K562 (cell line): ENCODE results near the gene IL34. TPM values are rescaled to one million over a fixed set of nuclear protein-coding genes. Genes with fewer than 3 reads are reported as not detected.

Experiments
- ATAC-seq: fragments of 200-7000 bp; cut with Tn5 transposase; 3 replicates; pipeline ENCODE4 v1.9.1; 2020; ENCODE audit warnings: moderate library complexity
- BruUV-seq: library from RNA; stranded (reverse); fragments of 400-500 nt; replicated peaks from 2 replicates; lab custom pipeline; 2021; lab: Mats Ljungman, UMichigan
- CTCF ChIA-PET: fragments of 300-600 bp; formaldehyde crosslinking; extraction: SDS; loops from one replicate; lab custom pipeline; 2021; ENCODE audit warnings: low intra/inter-chr PET ratio; lab: Yijun Ruan, JAX
- POLR2A ChIA-PET: fragments of 300-600, 350-650 bp; sonication (Branson Sonifier 250); formaldehyde crosslinking; extraction: SDS; loops from one replicate; lab custom pipeline; 2021; ENCODE audit warnings: antibody characterized with exemption, inconsistent platforms; lab: Yijun Ruan, JAX
- DNase-seq, 4 experiments: peaks; one replicate each; pipeline versions ENCODE4 v3.0.0 to v3.0.0-alpha.2; 2011 to 2018; ENCODE audit warnings: low spot score in 3 of 4, mixed read lengths in 3 of 4; ENCODE audit errors: extremely low read depth in 1 of 4
- FAIRE-seq: peaks from 2 replicates; lab custom pipeline; 2011; peaks lifted over from hg19 to GRCh38; lab: Jason Lieb, UNC
- H2AFZ ChIP-seq: 2 replicates; pipeline ENCODE4 v1.6.0; 2011; ENCODE audit warnings: low read depth, low read length, control low read depth, inconsistent platforms
- H3K27ac ChIP-seq: fragments of 200-600 bp; 3 replicates; pipeline ENCODE4 v1.8.0; 2011; ENCODE audit warnings: low read depth, mild to moderate bottlenecking, control low read depth, inconsistent platforms, low read length, moderate library complexity, mixed read lengths; ENCODE audit errors: extremely low read depth
- H3K27me3 ChIP-seq, 2 experiments: fragments of 300-600 bp in 1 of 2; 2 replicates in 1 of 2; 3 replicates in 1 of 2; pipeline versions ENCODE4 v1.6.0 to v1.8.0; 2011; ENCODE audit warnings: inconsistent platforms in 2 of 2, low read length in 2 of 2, mild to moderate bottlenecking in 1 of 2, mixed read lengths in 1 of 2, moderate library complexity in 1 of 2; ENCODE audit not compliant: control insufficient read depth in 2 of 2, insufficient read depth in 2 of 2
- H3K36me3 ChIP-seq: fragments of 300-600 bp; 3 replicates; pipeline ENCODE4 v1.8.0; 2011; ENCODE audit warnings: mild to moderate bottlenecking, low read length, inconsistent platforms; ENCODE audit not compliant: control insufficient read depth, insufficient read depth
- H3K4me1 ChIP-seq, 2 experiments: fragments of 200-600 bp in 1 of 2; replicated peaks in 1 of 2; 2 replicates in 1 of 2; 3 replicates in 1 of 2; pipeline versions ENCODE4 v1.5.1 to v1.8.0; 2011; ENCODE audit warnings: inconsistent platforms in 2 of 2, low read length in 2 of 2, mild to moderate bottlenecking in 1 of 2, mixed read lengths in 1 of 2, moderate library complexity in 1 of 2; ENCODE audit not compliant: control insufficient read depth in 2 of 2, insufficient read depth in 2 of 2
- H3K4me2 ChIP-seq: 2 replicates; pipeline ENCODE4 v1.6.1; 2011; ENCODE audit warnings: low read length, control low read depth, inconsistent platforms, mixed read lengths; ENCODE audit not compliant: insufficient read depth
- H3K4me3 ChIP-seq: fragments of 200-600 bp; sonication (generic), shearing (Covaris generic); 2 replicates; pipeline ENCODE4 v1.5.1; 2016; ENCODE audit warnings: control low read depth, inconsistent platforms
- H3K79me2 ChIP-seq: fragments of 200-600 bp; 3 replicates; pipeline ENCODE4 v1.8.0; 2011; ENCODE audit warnings: low read length, inconsistent platforms; ENCODE audit not compliant: control insufficient read depth, insufficient read depth
- H3K9ac ChIP-seq, 2 experiments: 2 replicates each; pipeline versions ENCODE4 v1.6.0 to v1.6.1; 2011; ENCODE audit warnings: low read depth in 2 of 2, low read length in 2 of 2, control low read depth in 1 of 2, inconsistent platforms in 1 of 2, mild to moderate bottlenecking in 1 of 2, mixed read lengths in 1 of 2; ENCODE audit not compliant: insufficient read depth in 1 of 2
- H3K9me1 ChIP-seq: one replicate; pipeline ENCODE4 v1.6.0; 2011; ENCODE audit warnings: inconsistent platforms, mild to moderate bottlenecking, low read length, moderate library complexity; ENCODE audit not compliant: control insufficient read depth, insufficient read depth
- H3K9me3 ChIP-seq: replicated peaks from 2 replicates; pipeline ENCODE4 v1.5.1; 2011; ENCODE audit warnings: low read depth, low read length, inconsistent platforms; ENCODE audit not compliant: control insufficient read depth, insufficient read depth
- H4K20me1 ChIP-seq: replicated peaks from 2 replicates; pipeline ENCODE4 v1.6.1; 2011; ENCODE audit warnings: low read length, inconsistent platforms, mixed read lengths; ENCODE audit not compliant: control insufficient read depth, insufficient read depth
- CHD2 ChIP-seq: IDR thresholded peaks from 2 replicates; pipeline ENCODE4 v1.6.1; 2011; ENCODE audit warnings: low read depth, low read length
- ELK1 ChIP-seq: sonication (generic); formaldehyde crosslinking; IDR thresholded peaks from 2 replicates; pipeline ENCODE4 v1.8.1; 2022; ENCODE audit warnings: missing genetic modification reagents
- NKRF ChIP-seq: fragments of 450-650 bp; IDR thresholded peaks from 2 replicates; pipeline ENCODE4 v1.6.1; 2016; ENCODE audit warnings: borderline replicate concordance
- RCOR1 ChIP-seq, 2 experiments: IDR thresholded peaks; 2 replicates each; pipeline ENCODE4 v1.6.1; 2012; ENCODE audit warnings: low read depth in 2 of 2, low read length in 2 of 2, borderline replicate concordance in 1 of 2, improper control_type of control experiment in 1 of 2
- RREB1 ChIP-seq: fragments of 250-450 bp; sonication (Bioruptor Pico); IDR thresholded peaks from 2 replicates; pipeline ENCODE4 v1.4.0; 2020
- YY1 ChIP-seq, 3 experiments: IDR thresholded peaks; 2 replicates each; pipeline ENCODE4 v1.6.1; 2011; ENCODE audit warnings: low read length in 2 of 3, mild to moderate bottlenecking in 2 of 3, moderate library complexity in 2 of 3, borderline replicate concordance in 1 of 3, control low read depth in 1 of 3, low read depth in 1 of 3; ENCODE audit not compliant: insufficient read depth in 3 of 3, insufficient replicate concordance in 2 of 3, control insufficient read depth in 1 of 3, insufficient read length in 1 of 3; ENCODE audit errors: extremely low read depth in 1 of 3
- ZBTB43 ChIP-seq: sonication (generic); formaldehyde crosslinking; IDR thresholded peaks from 2 replicates; pipeline ENCODE4 v1.8.0; 2023; ENCODE audit warnings: mild to moderate bottlenecking, missing genetic modification reagents
- ZNF57 ChIP-seq: fragments of 450-650 bp; formaldehyde crosslinking; IDR thresholded peaks from 2 replicates; pipeline ENCODE4 v1.4.0; 2020; ENCODE audit warnings: mild to moderate bottlenecking, moderate library complexity
- ZNF707 ChIP-seq: fragments of 250-450 bp; sonication (Bioruptor Pico); conservative IDR thresholded peaks from 2 replicates; pipeline ENCODE4 v1.8.0; 2022; ENCODE audit warnings: inconsistent platforms, mild to moderate bottlenecking, moderate library complexity
- WGBS: fragments of 100-300 bp; shearing (Covaris generic); methylation state at CpG from one replicate; pipeline ENCODE4 v1.1.6; 2016; ENCODE audit warnings: low coverage, mixed read lengths; ENCODE audit not compliant: insufficient coverage; ENCODE audit errors: missing lambda C conversion rate; 5-methylcytosine and 5-hydroxymethylcytosine counted together
- in situ Hi-C: fragments of 300-500 bp; cut with MboI; formaldehyde crosslinking; loops from 4 replicates; pipeline ENCODE4 v1.15.0; 2018; ENCODE audit warnings: inconsistent platforms, mixed read lengths
- intact Hi-C: fragments of 100-400 bp; cut with micrococcal nuclease; formaldehyde crosslinking; loops from 2 replicates; pipeline ENCODE4 v1.14.2; 2022
- polyA plus RNA-seq, 8 experiments: library from polyadenylated mRNA; depleted of rRNA in 4 of 8; stranded (reverse) in 5 of 8; unstranded in 3 of 8; fragments of >200 nt; fragmentation: Nextera tagmentation in 2 of 8; fragmentation: Illumina TruSeq in 1 of 8; extraction: Ambion mirVana in 2 of 8; extraction: Trizol in 1 of 8; gene quantifications; 2 replicates each; pipeline versions ENCODE4 v1.2.1 to v1.2.3, GENCODE V29; 2011 to 2014; ENCODE audit warnings: inconsistent platforms in 1 of 8, missing spikeins in 1 of 8
- total RNA-seq, 7 experiments: library from RNA; depleted of rRNA in 6 of 7; stranded (reverse); fragments of >200 nt in 6 of 7; fragmentation: Illumina TruSeq in 2 of 7; extraction: Trizol in 2 of 7; gene quantifications; 2 replicates each; pipeline versions ENCODE4 v1.2.1 to v1.2.3, GENCODE V29; 2011 to 2021; ENCODE audit warnings: low replicate concordance in 1 of 7

IL34 gene
- total and polyA plus RNA-seq, 9 of the 15 experiments (the other 6 are each of a cell fraction or from before 2014, with no cell fraction given) = 0.07 to 0.18 (median 0.10) TPM; not detected in 6

- ATAC-seq (no peak), DNase-seq (no peak), FAIRE-seq (no peak)
- Histone ChIP-seq H2AFZ (no peak overlapping the region), H3K9me1 (no peaks in the 10 kb centered on the region), H3K36me3 (peaks cover 3% of the 10 kb centered on the region; the same call in 1 of the 3 replicates), H3K9ac (no peak overlapping the region), H3K27me3 (no peaks in the 10 kb centered on the region), H4K20me1 (no peaks in the 10 kb centered on the region), H3K27ac (no peak overlapping the region), H3K4me1 (peaks cover 2 to 13% of the 10 kb centered on the region in 2 experiments; a peak in 3 of 5 replicates), H3K4me2 (no peak overlapping the region), H3K79me2 (no peaks in the 10 kb centered on the region), H3K9me3 (no peaks in the 10 kb centered on the region), H3K4me3 (no peak overlapping the region)
- in situ Hi-C loops (no loop called here), intact Hi-C loops (no loop called here)
- no TSS peak for BruUV-seq
- ChIA-PET CTCF (no interaction called here), POLR2A (interaction anchor here (0.6 kb wide), 1 partner anchor 16 kb away, joined by 4 read pairs; no protein-coding TSS in a partner anchor)
- WGBS = 86% methylated on average over 7 of the region's 7 CpGs
- TF ChIP-seq CHD2 (no peak), NKRF (no peak), ELK1 (CRISPR knock-in tag) (no peak), RCOR1 (IDR thresholded peaks at IDR 0.05; ENCODE audit: borderline replicate concordance in 1 of 2, low read depth in 2 of 2, low read length in 2 of 2) (no peak), ZBTB43 (CRISPR knock-in tag) (no peak), ZNF57 (no peak), YY1 (IDR thresholded peaks at IDR 0.05; ENCODE audit: borderline replicate concordance in 1 of 3, control insufficient read depth in 1 of 3, extremely low read depth in 1 of 3, insufficient read depth in 3 of 3, insufficient read length in 1 of 3, insufficient replicate concordance in 2 of 3, low read depth in 1 of 3, low read length in 2 of 3) (no peak), ZNF707 (CRISPR knock-in tag) (no peak), RREB1 (CRISPR knock-in tag) (no peak)
These were observed 63.6 kb downstream of the IL34 start for GRCh38 chr16:70709942-70710341.
